Muscle layer of colon (tissue), 2 donors: ENCODE results near the gene PEMT.

Experiments
- H3K27ac ChIP-seq: one replicate; pipeline ENCODE4 v1.7.0; 2013; ENCODE audit warnings: low read depth, mild to moderate bottlenecking, low read length, moderate library complexity
- H3K27me3 ChIP-seq, 2 donors: one replicate each; pipeline ENCODE4 v1.7.0; 2013; ENCODE audit warnings: low read length in 2 of 2, mild to moderate bottlenecking in 2 of 2; ENCODE audit not compliant: insufficient read depth in 2 of 2, control insufficient read depth in 1 of 2
- H3K36me3 ChIP-seq: one replicate; pipeline ENCODE4 v1.7.0; 2013; ENCODE audit warnings: mild to moderate bottlenecking, low read length; ENCODE audit not compliant: insufficient read depth
- H3K4me1 ChIP-seq: one replicate; pipeline ENCODE4 v1.7.0; 2013; ENCODE audit warnings: mild to moderate bottlenecking, low read length; ENCODE audit not compliant: insufficient read depth
- H3K4me3 ChIP-seq, 2 donors: one replicate each; pipeline ENCODE4 v1.7.0; 2013; ENCODE audit warnings: low read length in 2 of 2, low read depth in 1 of 2, mild to moderate bottlenecking in 1 of 2, moderate library complexity in 1 of 2
- H3K9ac ChIP-seq: one replicate; pipeline ENCODE4 v1.7.0; 2013; ENCODE audit warnings: low read length
- H3K9me3 ChIP-seq: one replicate; pipeline ENCODE4 v1.7.0; 2013; ENCODE audit warnings: mild to moderate bottlenecking, low read length
- donor health status: abdominal sarcoma.
- donor health status: Adenocarcinoma of cecum.

The PEMT gene

DNA sequence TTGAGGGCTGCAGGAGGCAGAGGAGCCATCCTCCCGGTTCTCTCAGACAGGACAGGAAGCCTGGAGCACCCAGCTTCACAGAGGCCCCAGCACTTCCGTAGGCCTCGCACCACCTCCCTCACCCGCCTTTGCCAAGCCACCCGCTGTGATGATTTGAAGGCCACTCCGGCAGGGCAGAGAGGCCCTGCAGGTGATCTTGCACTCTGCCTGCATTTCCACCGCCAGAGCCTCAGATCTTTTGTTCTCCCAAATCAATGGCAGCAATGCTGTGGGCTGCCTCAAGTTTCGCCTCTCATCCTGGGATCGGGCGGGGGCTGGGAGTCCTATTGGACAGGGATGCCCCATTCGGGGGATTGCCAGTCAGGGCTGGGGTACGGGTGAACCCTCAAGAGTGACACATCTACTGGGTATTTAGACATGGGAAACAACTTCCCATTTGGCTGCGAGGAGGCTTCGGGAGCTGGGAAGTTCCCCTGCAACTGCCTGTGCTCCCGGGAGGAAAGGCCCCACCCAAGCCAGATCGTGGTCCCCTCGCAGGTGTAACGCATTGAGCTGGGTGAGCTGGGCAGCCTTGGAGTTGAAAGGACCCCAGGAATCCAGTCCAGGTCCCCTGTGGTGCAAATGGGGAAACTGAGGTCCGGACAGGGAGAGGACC, 34.8 kb upstream of the PEMT start:
- no peaks in the 10 kb centered on the region for H3K4me1 ChIP-seq
- H3K36me3 ChIP-seq: no peaks in the 10 kb centered on the region
- H3K4me3 ChIP-seq: no peak overlapping the region

GRCh38 chr17:17624741-17625140, 33.2 kb upstream of the PEMT start:
- H3K9me3 ChIP-seq: no peaks in the 10 kb centered on the region
- H3K27ac ChIP-seq: no peak overlapping the region
- H3K4me1 ChIP-seq: no peaks in the 10 kb centered on the region
- no peak overlapping the region for H3K9ac ChIP-seq
- H3K36me3 ChIP-seq: no peaks in the 10 kb centered on the region
- no peaks in the 10 kb centered on the region for H3K27me3 ChIP-seq
- no peak overlapping the region for H3K4me3 ChIP-seq

More for the DNA sequence above, 34.8 kb upstream of the PEMT start:
- Histone ChIP-seq H3K9ac (no peak overlapping the region), H3K27me3 (no peaks in the 10 kb centered on the region), H3K27ac (no peak overlapping the region), H3K9me3 (no peaks in the 10 kb centered on the region)

DNA sequence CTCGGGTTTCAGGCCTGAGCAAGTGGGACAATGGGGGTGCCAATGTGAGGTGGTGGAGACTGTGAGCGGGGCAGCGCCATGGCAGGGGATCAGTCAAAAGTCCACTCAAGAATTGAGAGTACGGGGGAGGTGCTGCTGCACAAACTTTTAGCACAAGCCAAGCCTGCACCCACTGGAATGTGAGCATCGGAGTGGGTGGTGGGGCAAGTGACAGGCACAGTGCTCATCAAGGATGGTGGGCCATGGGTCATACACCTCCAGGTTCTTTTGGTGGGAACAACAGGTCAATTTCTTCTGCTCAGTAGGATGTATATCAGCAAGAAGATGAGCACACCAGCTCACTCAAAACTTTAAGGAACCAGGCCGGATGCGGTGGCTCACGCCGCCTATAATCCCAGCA, 32.4 kb upstream of the PEMT start:
- no peak overlapping the region for H3K27ac ChIP-seq
- H3K27me3 ChIP-seq: no peaks in the 10 kb centered on the region
- no peak overlapping the region for H3K9ac ChIP-seq

DNA sequence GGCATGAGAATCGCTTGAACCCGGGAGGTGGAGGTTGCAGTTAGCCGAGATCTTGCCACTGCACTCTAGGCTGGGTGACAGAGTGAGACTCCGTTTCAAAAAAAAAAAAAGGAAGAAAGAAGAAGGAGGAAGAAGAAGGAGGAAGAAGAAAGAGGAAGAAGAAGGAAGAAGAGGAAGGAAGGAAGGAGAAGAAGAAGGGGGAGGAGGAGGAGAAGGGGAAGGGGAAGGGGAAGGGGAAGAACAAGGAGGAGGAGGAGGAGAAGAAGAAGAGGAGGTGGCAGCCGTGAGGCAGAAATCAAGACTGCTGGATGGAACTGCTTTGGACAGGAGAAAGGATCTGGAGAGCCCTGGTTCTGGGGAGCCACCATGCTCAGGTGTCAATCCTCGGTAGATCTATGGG, 29.7 kb upstream of the PEMT start:
- Histone ChIP-seq H3K27me3 (no peaks in the 10 kb centered on the region), H3K27ac (no peak overlapping the region), H3K36me3 (no peaks in the 10 kb centered on the region), H3K9me3 (no peaks in the 10 kb centered on the region), H3K4me3 (no peak overlapping the region), H3K9ac (no peak overlapping the region), H3K4me1 (no peaks in the 10 kb centered on the region)

More for the DNA sequence above, 32.4 kb upstream of the PEMT start:
- H3K4me1 ChIP-seq: no peaks in the 10 kb centered on the region
- H3K36me3 ChIP-seq: no peaks in the 10 kb centered on the region
- H3K9me3 ChIP-seq: no peaks in the 10 kb centered on the region
- H3K4me3 ChIP-seq: no peak overlapping the region

- Histone ChIP-seq H3K9me3 (no peaks in the 10 kb centered on the region), H3K27ac (no peak overlapping the region), H3K36me3 (no peaks in the 10 kb centered on the region)
These were observed 22.2 kb upstream of the PEMT start for GRCh38 chr17:17613708-17614114.

DNA sequence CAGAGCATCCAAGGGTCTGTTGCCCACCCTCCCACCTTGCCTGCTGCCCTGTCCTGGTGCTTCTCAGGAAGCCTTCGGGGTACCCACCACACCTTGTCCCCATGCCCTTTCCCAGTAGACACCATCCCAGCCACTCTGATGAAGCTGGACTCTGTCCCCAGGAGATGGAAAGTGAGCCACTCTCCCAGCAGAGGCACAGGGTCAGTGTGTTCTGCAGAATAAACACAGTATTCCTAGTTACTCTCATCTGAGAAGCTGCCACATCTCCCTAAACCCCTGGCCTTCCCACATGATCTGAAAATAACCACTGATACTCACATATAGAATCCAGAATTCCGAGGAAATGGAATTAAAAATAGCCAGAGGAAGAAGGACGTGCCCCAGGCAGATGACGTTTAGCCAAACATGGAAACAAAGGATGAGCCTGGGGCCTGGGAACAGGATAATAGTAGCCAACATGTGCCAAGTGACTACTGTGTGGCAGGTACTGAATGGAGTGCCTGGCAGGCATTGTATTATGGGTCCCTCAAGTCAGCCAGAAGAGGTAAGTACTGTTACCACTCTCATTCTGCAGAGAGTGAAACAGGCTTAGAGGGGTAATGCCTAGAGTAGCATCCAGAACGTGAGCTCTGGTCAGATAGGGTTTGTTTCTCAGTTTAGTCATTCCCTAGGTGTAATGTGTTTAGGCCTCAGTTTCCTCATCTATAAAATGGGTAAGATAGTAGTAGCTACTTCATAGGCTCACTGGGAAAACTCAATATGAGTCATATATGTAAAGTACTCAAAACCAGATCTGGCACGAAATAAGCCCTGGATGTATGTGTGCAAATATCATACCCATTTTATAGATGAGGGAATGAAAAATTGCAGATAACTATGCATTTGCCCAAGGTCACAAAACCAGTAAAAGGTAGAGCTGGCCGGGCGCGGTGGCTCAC, 20.8 kb upstream of the PEMT start:
- no peak overlapping the region for H3K27ac ChIP-seq
- no peak overlapping the region for H3K9ac ChIP-seq
- no peaks in the 10 kb centered on the region for H3K4me1 ChIP-seq
- no peaks in the 10 kb centered on the region for H3K36me3 ChIP-seq
- no peaks in the 10 kb centered on the region for H3K9me3 ChIP-seq
- H3K4me3 ChIP-seq: no peak overlapping the region
- no peaks in the 10 kb centered on the region for H3K27me3 ChIP-seq

More at GRCh38 chr17:17613708-17614114, 22.2 kb upstream of the PEMT start:
- no peaks in the 10 kb centered on the region for H3K27me3 ChIP-seq
- H3K9ac ChIP-seq: no peak overlapping the region
- H3K4me3 ChIP-seq: no peak overlapping the region
- no peaks in the 10 kb centered on the region for H3K4me1 ChIP-seq

- Histone ChIP-seq H3K27ac (no peak overlapping the region), H3K4me3 (no peak overlapping the region), H3K9me3 (no peaks in the 10 kb centered on the region), H3K36me3 (no peaks in the 10 kb centered on the region), H3K27me3 (no peaks in the 10 kb centered on the region), H3K9ac (no peak overlapping the region), H3K4me1 (no peaks in the 10 kb centered on the region)
These were observed 17.6 kb upstream of the PEMT start for GRCh38 chr17:17609121-17609520.

DNA sequence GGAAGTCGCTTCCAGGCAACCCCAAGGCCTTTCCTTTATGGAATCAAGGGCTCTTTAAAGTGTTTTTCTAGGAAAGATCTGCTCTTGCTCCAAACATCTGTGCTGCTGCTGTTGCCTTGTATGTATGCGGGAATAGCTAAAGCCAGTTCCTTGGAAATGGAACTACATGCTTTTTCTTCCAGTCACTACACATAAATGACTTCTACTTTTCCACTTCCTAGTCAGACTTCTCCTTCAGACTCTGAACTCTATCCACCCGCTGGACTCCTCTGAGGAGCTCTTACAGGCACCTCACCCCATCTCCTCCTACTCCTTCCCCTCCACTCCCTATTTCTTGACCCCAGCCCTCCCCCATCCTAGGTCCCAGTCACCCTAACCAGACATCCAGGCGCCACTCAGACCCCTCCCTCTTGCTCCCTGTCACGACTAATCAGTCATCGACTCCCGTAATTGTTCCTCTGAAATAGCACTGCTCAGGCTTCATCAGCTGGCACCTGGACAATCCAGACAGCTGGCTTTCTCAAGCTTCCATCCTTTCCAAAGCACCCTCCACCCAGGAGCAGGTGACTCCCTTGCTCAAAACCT, 15.0 kb upstream of the PEMT start:
- Histone ChIP-seq H3K4me3 (no peak overlapping the region), H3K36me3 (no peaks in the 10 kb centered on the region), H3K4me1 (no peaks in the 10 kb centered on the region), H3K27me3 (no peaks in the 10 kb centered on the region), H3K9ac (no peak overlapping the region), H3K9me3 (no peaks in the 10 kb centered on the region), H3K27ac (no peak overlapping the region)

- Histone ChIP-seq H3K4me3 (no peak overlapping the region), H3K4me1 (no peaks in the 10 kb centered on the region), H3K9me3 (no peaks in the 10 kb centered on the region), H3K36me3 (no peaks in the 10 kb centered on the region), H3K27ac (no peak overlapping the region), H3K9ac (no peak overlapping the region), H3K27me3 (no peaks in the 10 kb centered on the region)
These were observed 14.2 kb upstream of the PEMT start for GRCh38 chr17:17605729-17606088.

DNA sequence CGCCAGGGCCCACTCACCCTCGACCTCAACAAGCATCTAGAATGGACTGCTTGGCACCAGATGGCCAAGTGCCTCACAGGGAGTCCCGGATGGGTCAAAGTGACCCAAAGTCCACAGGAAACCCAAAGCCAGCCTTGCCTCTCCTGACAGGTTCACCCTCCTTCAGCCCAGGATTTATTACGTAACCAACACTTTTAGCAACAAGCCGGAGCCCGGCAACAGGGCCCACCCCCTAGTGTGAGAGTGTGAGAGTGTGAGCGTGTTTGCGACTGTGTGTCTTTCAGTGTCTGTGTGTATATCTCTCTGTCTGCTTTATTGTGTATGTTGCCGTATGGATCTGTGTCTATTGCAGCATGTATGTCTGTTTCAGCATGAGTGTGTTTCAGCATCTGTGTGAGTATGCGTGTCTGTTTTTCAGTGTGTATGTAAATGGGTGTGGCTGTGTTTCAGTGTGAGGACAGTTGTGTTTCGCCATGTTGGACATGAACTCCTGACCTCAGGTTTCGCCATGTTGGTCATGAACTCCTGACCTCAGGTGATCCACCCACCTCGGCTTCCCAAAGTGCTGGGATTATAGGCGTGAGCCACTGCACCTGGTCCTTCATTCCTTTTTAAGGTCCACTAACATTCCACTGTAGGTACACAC, 13.7 kb upstream of the PEMT start:
- Histone ChIP-seq H3K4me1 (no peaks in the 10 kb centered on the region), H3K36me3 (no peaks in the 10 kb centered on the region), H3K4me3 (no peak overlapping the region), H3K27me3 (no peaks in the 10 kb centered on the region), H3K9me3 (no peaks in the 10 kb centered on the region), H3K27ac (no peak overlapping the region), H3K9ac (no peak overlapping the region)

GRCh38 chr17:17603895-17604225, 12.4 kb upstream of the PEMT start:
- Histone ChIP-seq H3K4me3 (no peak overlapping the region), H3K27ac (no peak overlapping the region)

More at GRCh38 chr17:17603895-17604225, 12.4 kb upstream of the PEMT start:
- Histone ChIP-seq H3K9me3 (no peaks in the 10 kb centered on the region), H3K4me1 (no peaks in the 10 kb centered on the region), H3K27me3 (no peaks in the 10 kb centered on the region), H3K36me3 (no peaks in the 10 kb centered on the region), H3K9ac (no peak overlapping the region)
